K562 (cell line): ENCODE results near the gene COL23A1. TPM values are rescaled to one million over a fixed set of nuclear protein-coding genes. Genes with fewer than 3 reads are reported as not detected.

ENCODE experiments used
- ATAC-seq: fragments of 200-7000 bp; cut with Tn5 transposase; 3 replicates; pipeline ENCODE4 v1.9.1; 2020; ENCODE audit warnings: moderate library complexity
- BruUV-seq: library from RNA; stranded (reverse); fragments of 400-500 nt; replicated peaks from 2 replicates; lab custom pipeline; 2021; lab: Mats Ljungman, UMichigan
- CTCF ChIA-PET: fragments of 300-600 bp; formaldehyde crosslinking; extraction: SDS; loops from one replicate; lab custom pipeline; 2021; ENCODE audit warnings: low intra/inter-chr PET ratio; lab: Yijun Ruan, JAX
- POLR2A ChIA-PET: fragments of 300-600, 350-650 bp; sonication (Branson Sonifier 250); formaldehyde crosslinking; extraction: SDS; loops from one replicate; lab custom pipeline; 2021; ENCODE audit warnings: antibody characterized with exemption, inconsistent platforms; lab: Yijun Ruan, JAX
- DNase-seq, 4 experiments: peaks; one replicate each; pipeline versions ENCODE4 v3.0.0 to v3.0.0-alpha.2; 2011 to 2018; ENCODE audit warnings: low spot score in 3 of 4, mixed read lengths in 3 of 4; ENCODE audit errors: extremely low read depth in 1 of 4
- FAIRE-seq: peaks from 2 replicates; lab custom pipeline; 2011; peaks lifted over from hg19 to GRCh38; lab: Jason Lieb, UNC
- H2AFZ ChIP-seq: 2 replicates; pipeline ENCODE4 v1.6.0; 2011; ENCODE audit warnings: low read depth, low read length, control low read depth, inconsistent platforms
- H3K27ac ChIP-seq: fragments of 200-600 bp; 3 replicates; pipeline ENCODE4 v1.8.0; 2011; ENCODE audit warnings: low read depth, mild to moderate bottlenecking, control low read depth, inconsistent platforms, low read length, moderate library complexity, mixed read lengths; ENCODE audit errors: extremely low read depth
- H3K27me3 ChIP-seq, 2 experiments: fragments of 300-600 bp in 1 of 2; 2 replicates in 1 of 2; 3 replicates in 1 of 2; pipeline versions ENCODE4 v1.6.0 to v1.8.0; 2011; ENCODE audit warnings: inconsistent platforms in 2 of 2, low read length in 2 of 2, mild to moderate bottlenecking in 1 of 2, mixed read lengths in 1 of 2, moderate library complexity in 1 of 2; ENCODE audit not compliant: control insufficient read depth in 2 of 2, insufficient read depth in 2 of 2
- H3K36me3 ChIP-seq: fragments of 300-600 bp; 3 replicates; pipeline ENCODE4 v1.8.0; 2011; ENCODE audit warnings: mild to moderate bottlenecking, low read length, inconsistent platforms; ENCODE audit not compliant: control insufficient read depth, insufficient read depth
- H3K4me1 ChIP-seq, 2 experiments: fragments of 200-600 bp in 1 of 2; replicated peaks in 1 of 2; 2 replicates in 1 of 2; 3 replicates in 1 of 2; pipeline versions ENCODE4 v1.5.1 to v1.8.0; 2011; ENCODE audit warnings: inconsistent platforms in 2 of 2, low read length in 2 of 2, mild to moderate bottlenecking in 1 of 2, mixed read lengths in 1 of 2, moderate library complexity in 1 of 2; ENCODE audit not compliant: control insufficient read depth in 2 of 2, insufficient read depth in 2 of 2
- H3K4me2 ChIP-seq: 2 replicates; pipeline ENCODE4 v1.6.1; 2011; ENCODE audit warnings: low read length, control low read depth, inconsistent platforms, mixed read lengths; ENCODE audit not compliant: insufficient read depth
- H3K4me3 ChIP-seq: fragments of 200-600 bp; sonication (generic), shearing (Covaris generic); 2 replicates; pipeline ENCODE4 v1.5.1; 2016; ENCODE audit warnings: control low read depth, inconsistent platforms
- H3K79me2 ChIP-seq: fragments of 200-600 bp; 3 replicates; pipeline ENCODE4 v1.8.0; 2011; ENCODE audit warnings: low read length, inconsistent platforms; ENCODE audit not compliant: control insufficient read depth, insufficient read depth
- H3K9ac ChIP-seq, 2 experiments: 2 replicates each; pipeline versions ENCODE4 v1.6.0 to v1.6.1; 2011; ENCODE audit warnings: low read depth in 2 of 2, low read length in 2 of 2, control low read depth in 1 of 2, inconsistent platforms in 1 of 2, mild to moderate bottlenecking in 1 of 2, mixed read lengths in 1 of 2; ENCODE audit not compliant: insufficient read depth in 1 of 2
- H3K9me1 ChIP-seq: one replicate; pipeline ENCODE4 v1.6.0; 2011; ENCODE audit warnings: inconsistent platforms, mild to moderate bottlenecking, low read length, moderate library complexity; ENCODE audit not compliant: control insufficient read depth, insufficient read depth
- H3K9me3 ChIP-seq: replicated peaks from 2 replicates; pipeline ENCODE4 v1.5.1; 2011; ENCODE audit warnings: low read depth, low read length, inconsistent platforms; ENCODE audit not compliant: control insufficient read depth, insufficient read depth
- H4K20me1 ChIP-seq: replicated peaks from 2 replicates; pipeline ENCODE4 v1.6.1; 2011; ENCODE audit warnings: low read length, inconsistent platforms, mixed read lengths; ENCODE audit not compliant: control insufficient read depth, insufficient read depth
- ADNP ChIP-seq: fragments of 200-800 bp; sonication (Bioruptor generic); IDR thresholded peaks from 2 replicates; pipeline ENCODE4 v1.6.1; 2016; ENCODE audit warnings: missing genetic modification characterization, missing compliant biosample characterization
- FOS ChIP-seq: IDR thresholded peaks from 3 replicates; pipeline ENCODE4 v1.6.1; 2011; ENCODE audit not compliant: insufficient read length; ENCODE audit errors: extremely low read depth
- HDAC3 ChIP-seq: fragments of 450-650 bp; IDR thresholded peaks from 2 replicates; pipeline ENCODE4 v1.6.1; 2018; ENCODE audit warnings: borderline replicate concordance, mild to moderate bottlenecking, moderate library complexity; ENCODE audit not compliant: partially characterized antibody
- SMARCA4 ChIP-seq: fragments of 450-650 bp; IDR thresholded peaks from 2 replicates; pipeline ENCODE4 v1.6.1; 2016
- SMARCA5 ChIP-seq: fragments of 450-650 bp; IDR thresholded peaks from 2 replicates; pipeline ENCODE4 v1.6.1; 2016
- TEAD1 ChIP-seq, 2 experiments: fragments of 450-650 bp in 1 of 2; sonication (generic) in 1 of 2; formaldehyde crosslinking; IDR thresholded peaks; 2 replicates each; pipeline versions ENCODE4 v1.4.0 to v1.8.0; 2020 to 2022; ENCODE audit warnings: mild to moderate bottlenecking in 2 of 2, missing genetic modification reagents in 1 of 2
- YY1 ChIP-seq, 3 experiments: IDR thresholded peaks; 2 replicates each; pipeline ENCODE4 v1.6.1; 2011; ENCODE audit warnings: low read length in 2 of 3, mild to moderate bottlenecking in 2 of 3, moderate library complexity in 2 of 3, borderline replicate concordance in 1 of 3, control low read depth in 1 of 3, low read depth in 1 of 3; ENCODE audit not compliant: insufficient read depth in 3 of 3, insufficient replicate concordance in 2 of 3, control insufficient read depth in 1 of 3, insufficient read length in 1 of 3; ENCODE audit errors: extremely low read depth in 1 of 3
- ZC3H4 ChIP-seq: sonication (generic); formaldehyde crosslinking; IDR thresholded peaks from 2 replicates; pipeline ENCODE4 v1.9.0; 2021; ENCODE audit warnings: missing genetic modification reagents, borderline replicate concordance
- ZNF282 ChIP-seq: sonication (generic); formaldehyde crosslinking; IDR thresholded peaks from 2 replicates; pipeline ENCODE4 v1.8.1; 2023; ENCODE audit warnings: missing genetic modification reagents
- ZNF655 ChIP-seq: fragments of 250-450 bp; sonication (Bioruptor Pico); IDR thresholded peaks from 2 replicates; pipeline ENCODE4 v1.5.0; 2021
- ZNF780A ChIP-seq: fragments of 250-450 bp; sonication (Bioruptor Pico); IDR thresholded peaks from 2 replicates; pipeline ENCODE4 v1.5.0; 2021; ENCODE audit warnings: mild to moderate bottlenecking
- WGBS: fragments of 100-300 bp; shearing (Covaris generic); methylation state at CpG from one replicate; pipeline ENCODE4 v1.1.6; 2016; ENCODE audit warnings: low coverage, mixed read lengths; ENCODE audit not compliant: insufficient coverage; ENCODE audit errors: missing lambda C conversion rate; 5-methylcytosine and 5-hydroxymethylcytosine counted together
- in situ Hi-C: fragments of 300-500 bp; cut with MboI; formaldehyde crosslinking; loops from 4 replicates; pipeline ENCODE4 v1.15.0; 2018; ENCODE audit warnings: inconsistent platforms, mixed read lengths
- intact Hi-C: fragments of 100-400 bp; cut with micrococcal nuclease; formaldehyde crosslinking; loops from 2 replicates; pipeline ENCODE4 v1.14.2; 2022
- polyA plus RNA-seq, 8 experiments: library from polyadenylated mRNA; depleted of rRNA in 4 of 8; stranded (reverse) in 5 of 8; unstranded in 3 of 8; fragments of >200 nt; fragmentation: Nextera tagmentation in 2 of 8; fragmentation: Illumina TruSeq in 1 of 8; extraction: Ambion mirVana in 2 of 8; extraction: Trizol in 1 of 8; gene quantifications; 2 replicates each; pipeline versions ENCODE4 v1.2.1 to v1.2.3, GENCODE V29; 2011 to 2014; ENCODE audit warnings: inconsistent platforms in 1 of 8, missing spikeins in 1 of 8
- small RNA-seq: library from RNA; depleted of rRNA; stranded (forward); fragments of <200 nt; gene quantifications from one replicate; pipeline ENCODE3, GENCODE V24; 2014
- total RNA-seq, 7 experiments: library from RNA; depleted of rRNA in 6 of 7; stranded (reverse); fragments of >200 nt in 6 of 7; fragmentation: Illumina TruSeq in 2 of 7; extraction: Trizol in 2 of 7; gene quantifications; 2 replicates each; pipeline versions ENCODE4 v1.2.1 to v1.2.3, GENCODE V29; 2011 to 2021; ENCODE audit warnings: low replicate concordance in 1 of 7
- TF ChIP-seq, protein P1 (sequence below): sonication (generic); formaldehyde crosslinking; IDR thresholded peaks from 2 replicates; pipeline ENCODE4 v1.8.0; 2023; ENCODE audit warnings: mild to moderate bottlenecking, missing genetic modification reagents

COL23A1 gene
- total and polyA plus RNA-seq, 9 of the 15 experiments (the other 6 are each of a cell fraction or from before 2014, with no cell fraction given): 0.09 TPM; not detected in 8

DNA sequence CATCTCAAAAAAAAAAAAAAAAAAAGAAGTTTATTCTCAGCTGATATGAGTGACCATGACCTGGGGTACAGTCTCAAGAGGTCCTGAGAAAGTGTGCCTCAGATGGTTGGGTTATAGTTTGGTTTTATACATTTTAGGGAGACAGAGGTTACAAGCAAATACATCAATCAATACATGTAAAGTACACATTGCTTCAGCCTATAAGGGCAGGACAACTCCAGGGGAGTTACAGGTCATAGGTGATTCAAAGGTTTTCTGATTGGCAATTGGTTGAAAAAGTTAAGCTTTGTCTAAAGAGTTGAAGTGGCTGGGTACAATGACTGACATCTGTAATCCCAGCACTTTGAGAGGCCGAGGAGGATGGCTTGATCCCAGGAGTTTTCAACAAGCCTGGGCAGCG lies 400.8 kb downstream of the COL23A1 start:
- ChIA-PET POLR2A (no interaction called here), CTCF (no interaction called here)
- FAIRE-seq: no peak

More for the DNA sequence above, 400.8 kb downstream of the COL23A1 start:
- in situ Hi-C loops: no loop called here
- Histone ChIP-seq H3K9ac (no peak overlapping the region), H3K9me1 (no peaks in the 10 kb centered on the region), H3K4me3 (no peak overlapping the region), H3K27ac (no peak overlapping the region), H2AFZ (no peak overlapping the region), H3K4me1 (peaks cover 5 to 14% of the 10 kb centered on the region in 2 experiments; a peak in 3 of 5 replicates), H3K4me2 (no peak overlapping the region), H3K36me3 (no peaks in the 10 kb centered on the region), H3K9me3 (no peaks in the 10 kb centered on the region; the same call in 1 of the 2 replicates), H3K27me3 (peaks cover 0 to 8% of the 10 kb centered on the region in 2 experiments; a peak in 3 of 5 replicates)
- 3% methylated on average over 2 of the region's 2 CpGs for WGBS
- TF ChIP-seq ZNF655 (CRISPR knock-in tag): no peak
- TF ChIP-seq ZNF282 (CRISPR knock-in tag): no peak
- TF ChIP-seq SMARCA4: no peak
- TF ChIP-seq YY1 (IDR thresholded peaks at IDR 0.05; ENCODE audit: borderline replicate concordance in 1 of 3, control insufficient read depth in 1 of 3, extremely low read depth in 1 of 3, insufficient read depth in 3 of 3, insufficient read length in 1 of 3, insufficient replicate concordance in 2 of 3, low read depth in 1 of 3, low read length in 2 of 3): no peak
- TF ChIP-seq, protein P1, sequence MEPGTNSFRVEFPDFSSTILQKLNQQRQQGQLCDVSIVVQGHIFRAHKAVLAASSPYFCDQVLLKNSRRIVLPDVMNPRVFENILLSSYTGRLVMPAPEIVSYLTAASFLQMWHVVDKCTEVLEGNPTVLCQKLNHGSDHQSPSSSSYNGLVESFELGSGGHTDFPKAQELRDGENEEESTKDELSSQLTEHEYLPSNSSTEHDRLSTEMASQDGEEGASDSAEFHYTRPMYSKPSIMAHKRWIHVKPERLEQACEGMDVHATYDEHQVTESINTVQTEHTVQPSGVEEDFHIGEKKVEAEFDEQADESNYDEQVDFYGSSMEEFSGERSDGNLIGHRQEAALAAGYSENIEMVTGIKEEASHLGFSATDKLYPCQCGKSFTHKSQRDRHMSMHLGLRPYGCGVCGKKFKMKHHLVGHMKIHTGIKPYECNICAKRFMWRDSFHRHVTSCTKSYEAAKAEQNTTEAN: no peak
- no peak for TF ChIP-seq FOS
- TF ChIP-seq HDAC3: no peak
- TF ChIP-seq TEAD1 (CRISPR knock-in tag; IDR thresholded peaks at IDR 0.05): no peak
- TF ChIP-seq SMARCA5: no peak
- TF ChIP-seq ZNF780A (CRISPR knock-in tag): no peak
- TF ChIP-seq ZC3H4 (CRISPR knock-in tag): no peak
- no peak for TF ChIP-seq ADNP (tag)
- TF ChIP-seq, all 486 proteins: peak for 0
- DNase-seq (no peak), ATAC-seq (no peak)
- no TSS peak for BruUV-seq
- intact Hi-C loops: no loop called here
- Histone ChIP-seq H4K20me1 (no peaks in the 10 kb centered on the region), H3K79me2 (no peaks in the 10 kb centered on the region)

Small RNAs within 50 kb of the gene (small RNA-seq; reads per million reads assigned to genes)
- not detected for gene RN7SKP70
- not detected for gene RN7SL646P

Other genes with a start within 250 kb of the COL23A1 start
- gene CLK4, start 36.7 kb upstream of the COL23A1 start, total RNA-seq (2014; rRNA removed): 17.0 and 18.5 TPM in 2 replicates
- 17.3 and 17.7 TPM in 2 replicates for gene CLK4, start 36.7 kb upstream of the COL23A1 start, total RNA-seq (2014; rRNA removed; fragmentation: Illumina TruSeq; extraction: Trizol)
- gene CLK4, start 36.7 kb upstream of the COL23A1 start, total RNA-seq (2015; rRNA removed; fragmentation: Illumina TruSeq; extraction: Trizol): 20.3 and 22.6 TPM in 2 replicates
- gene CLK4, start 36.7 kb upstream of the COL23A1 start, total RNA-seq (2021): 11.8 and 13.0 TPM in 2 replicates
- gene CLK4, start 36.7 kb upstream of the COL23A1 start, polyA plus RNA-seq (2011; rRNA removed): 21.1 and 23.1 TPM in 2 replicates
- gene CLK4, start 36.7 kb upstream of the COL23A1 start, polyA plus RNA-seq (2014; fragmentation: Illumina TruSeq; extraction: Trizol): 9.6 and 10.5 TPM in 2 replicates
- gene CLK4, start 36.7 kb upstream of the COL23A1 start, polyA plus RNA-seq (2014; fragmentation: Nextera tagmentation; extraction: Ambion mirVana): 10 to 100 TPM; 12.9 to 13.9 TPM
- 11.9 and 14.6 TPM in 2 replicates for gene CLK4, start 36.7 kb upstream of the COL23A1 start, polyA plus RNA-seq (2014; rRNA removed)
- gene ZNF354A, start 140.3 kb upstream of the COL23A1 start, total RNA-seq (2014; rRNA removed): 3.5 and 5.3 TPM in 2 replicates
- gene ZNF354A, start 140.3 kb upstream of the COL23A1 start, total RNA-seq (2014; rRNA removed; fragmentation: Illumina TruSeq; extraction: Trizol): 2.6 TPM in 2 replicates
- gene ZNF354A, start 140.3 kb upstream of the COL23A1 start, total RNA-seq (2015; rRNA removed; fragmentation: Illumina TruSeq; extraction: Trizol): 2.6 and 2.9 TPM in 2 replicates
- 3.7 and 4.5 TPM in 2 replicates for gene ZNF354A, start 140.3 kb upstream of the COL23A1 start, total RNA-seq (2021)
- gene ZNF354A, start 140.3 kb upstream of the COL23A1 start, polyA plus RNA-seq (2011; rRNA removed): 2.4 and 2.8 TPM in 2 replicates
- 1.9 and 3.3 TPM in 2 replicates for gene ZNF354A, start 140.3 kb upstream of the COL23A1 start, polyA plus RNA-seq (2014; fragmentation: Illumina TruSeq; extraction: Trizol)
- gene ZNF354A, start 140.3 kb upstream of the COL23A1 start, polyA plus RNA-seq (2014; fragmentation: Nextera tagmentation; extraction: Ambion mirVana): under 1 TPM; 0.63 to 0.75 TPM
- 2.6 and 3.5 TPM in 2 replicates for gene ZNF354A, start 140.3 kb upstream of the COL23A1 start, polyA plus RNA-seq (2014; rRNA removed)